Measurements from ENCODE around the gene SPEF1.

SPEF1 gene

DNA sequence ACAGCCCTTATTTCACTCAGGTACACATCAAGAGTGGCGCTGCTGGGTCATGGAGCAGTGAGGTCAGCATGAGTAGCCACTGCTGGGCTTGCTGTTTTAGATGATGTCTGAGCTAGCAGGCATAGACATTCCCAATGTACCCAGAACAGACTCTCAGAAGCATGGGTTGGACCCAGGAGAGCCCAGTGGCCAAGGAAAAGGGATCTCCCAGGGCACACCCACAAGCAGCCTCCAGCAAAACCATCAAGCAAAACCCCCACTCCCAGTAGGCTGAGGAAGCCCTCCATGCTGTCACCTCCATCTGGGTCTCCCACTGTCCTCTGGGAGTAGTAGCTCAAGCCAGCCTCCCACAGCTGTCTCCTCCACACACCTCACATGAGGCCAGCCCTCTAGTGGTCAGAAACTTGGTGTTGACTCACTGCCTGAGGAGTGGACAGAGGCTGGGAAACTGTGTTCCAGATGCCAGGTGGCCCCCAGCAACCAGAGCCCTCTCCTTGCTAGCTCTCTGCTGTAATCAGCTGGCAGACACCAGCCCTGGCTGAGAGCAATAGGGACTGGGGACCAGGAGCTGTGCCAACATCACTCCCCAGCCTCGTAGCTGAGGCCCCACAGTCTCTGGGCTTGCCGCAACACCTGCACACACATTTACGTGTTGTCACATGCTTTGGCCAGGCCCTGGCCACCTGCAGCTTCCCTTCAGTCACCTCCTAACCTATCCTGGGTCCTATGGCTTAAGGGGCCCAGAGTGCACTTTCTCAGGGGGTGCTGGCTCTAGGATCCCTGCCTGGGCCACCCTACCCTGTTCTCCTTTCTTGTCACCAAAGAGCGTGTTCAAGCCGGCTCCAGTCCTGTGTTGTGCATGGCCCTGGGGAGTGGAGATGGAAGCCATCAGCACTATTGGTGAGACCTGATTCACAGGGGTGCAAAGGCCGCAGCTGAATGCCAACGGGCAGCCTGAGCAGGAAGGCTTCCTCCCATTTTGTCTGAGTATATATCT lies 37.2 kb upstream of the SPEF1 start:
- Histone ChIP-seq H3K36me3 (ENCODE audit: insufficient read depth, low read length) (peaks cover 5% of the 10 kb centered on the region; the same call in 1 of the 2 replicates), H3K4me3 (ENCODE audit: low read length) (no peak overlapping the region), H3K27ac (ENCODE audit: low read depth, low read length) (no peak overlapping the region), H3K9ac (ENCODE audit: low read depth, low read length) (no peak overlapping the region), H3K9me3 (ENCODE audit: insufficient read depth, low read depth, low read length) (no peaks in the 10 kb centered on the region), H3K27me3 (ENCODE audit: insufficient read depth, low read length) (no peaks in the 10 kb centered on the region), H3K4me1 (ENCODE audit: insufficient read depth, low read length) (no peaks in the 10 kb centered on the region)
- 95% methylated on average over 8 of the region's 8 CpGs for WGBS

DNA sequence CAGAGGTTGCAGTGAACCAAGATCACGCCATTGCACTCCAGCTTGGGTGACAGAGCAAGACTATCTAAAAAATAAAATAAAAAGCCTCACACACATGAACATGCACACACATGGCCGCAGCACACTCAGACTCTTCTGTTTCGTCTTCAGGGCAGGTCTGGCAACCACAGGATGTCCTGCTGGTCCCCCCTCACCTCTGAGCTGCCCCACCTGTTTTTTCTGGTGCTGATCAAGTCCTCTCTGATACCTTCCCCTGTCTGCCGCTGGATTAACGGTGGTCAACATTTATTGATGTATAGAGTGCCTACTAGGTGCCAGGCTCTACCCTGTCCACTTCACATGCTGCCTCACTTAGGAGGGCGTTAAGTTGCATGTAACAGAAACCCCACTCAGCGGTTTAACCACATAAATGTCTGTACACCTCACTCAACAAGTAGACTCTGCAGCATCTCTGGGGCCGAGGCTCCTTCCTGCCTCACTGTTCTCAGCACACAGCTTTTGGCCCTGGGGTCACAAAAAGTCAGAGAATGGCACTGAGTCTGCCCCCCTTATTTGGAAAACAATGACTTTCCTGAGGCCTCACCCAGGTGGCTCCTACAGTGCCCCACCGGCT lies 34.6 kb upstream of the SPEF1 start:
- Histone ChIP-seq H3K9me3 (ENCODE audit: insufficient read depth, low read depth, low read length) (no peaks in the 10 kb centered on the region), H3K27ac (ENCODE audit: low read depth, low read length) (no peak overlapping the region), H3K9ac (ENCODE audit: low read depth, low read length) (no peak overlapping the region), H3K27me3 (ENCODE audit: insufficient read depth, low read length) (no peaks in the 10 kb centered on the region), H3K36me3 (ENCODE audit: insufficient read depth, low read length) (no peaks in the 10 kb centered on the region), H3K4me1 (ENCODE audit: insufficient read depth, low read length) (no peaks in the 10 kb centered on the region), H3K4me3 (ENCODE audit: low read length) (no peak overlapping the region)
- WGBS: 83% methylated on average over 9 of the region's 9 CpGs

DNA sequence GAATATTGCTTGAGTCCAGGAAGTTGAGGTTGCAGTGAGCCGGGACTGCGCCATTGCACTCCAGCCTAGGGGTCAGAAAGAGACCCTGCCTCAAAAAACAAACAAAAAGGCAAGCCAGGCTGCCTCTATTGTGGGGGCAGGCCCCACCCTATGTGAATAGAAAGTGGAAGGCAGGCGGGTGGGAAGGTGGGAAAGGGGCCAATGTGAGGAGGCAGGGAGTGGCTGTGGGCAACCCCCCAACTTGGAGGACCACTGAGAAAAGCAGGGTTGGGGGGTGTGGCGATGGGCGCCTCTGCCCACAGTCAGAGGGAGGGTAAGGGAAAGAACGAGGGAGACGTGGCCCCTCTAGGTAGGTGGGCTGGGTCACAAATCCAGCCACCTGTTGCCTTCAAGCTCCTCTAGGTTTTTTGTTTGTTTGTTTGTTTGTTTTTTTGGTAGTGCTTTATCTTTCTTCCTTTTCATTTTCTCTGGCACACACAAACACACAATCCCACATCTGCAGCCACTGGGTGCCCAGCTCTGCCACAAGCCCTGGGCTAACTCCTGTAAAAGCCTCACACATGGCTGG lies 33.8 kb upstream of the SPEF1 start:
- no peaks in the 10 kb centered on the region for H3K4me1 ChIP-seq (ENCODE audit: insufficient read depth, low read length)
- no peaks in the 10 kb centered on the region for H3K9me3 ChIP-seq (ENCODE audit: insufficient read depth, low read depth, low read length)
- no peak overlapping the region for H3K4me3 ChIP-seq (ENCODE audit: low read length)
- H3K27ac ChIP-seq (ENCODE audit: low read depth, low read length): no peak overlapping the region
- no peak overlapping the region for H3K9ac ChIP-seq (ENCODE audit: low read depth, low read length)
- H3K27me3 ChIP-seq (ENCODE audit: insufficient read depth, low read length): no peaks in the 10 kb centered on the region
- 86% methylated on average over 7 of the region's 7 CpGs for WGBS
- no peaks in the 10 kb centered on the region for H3K36me3 ChIP-seq (ENCODE audit: insufficient read depth, low read length)

DNA sequence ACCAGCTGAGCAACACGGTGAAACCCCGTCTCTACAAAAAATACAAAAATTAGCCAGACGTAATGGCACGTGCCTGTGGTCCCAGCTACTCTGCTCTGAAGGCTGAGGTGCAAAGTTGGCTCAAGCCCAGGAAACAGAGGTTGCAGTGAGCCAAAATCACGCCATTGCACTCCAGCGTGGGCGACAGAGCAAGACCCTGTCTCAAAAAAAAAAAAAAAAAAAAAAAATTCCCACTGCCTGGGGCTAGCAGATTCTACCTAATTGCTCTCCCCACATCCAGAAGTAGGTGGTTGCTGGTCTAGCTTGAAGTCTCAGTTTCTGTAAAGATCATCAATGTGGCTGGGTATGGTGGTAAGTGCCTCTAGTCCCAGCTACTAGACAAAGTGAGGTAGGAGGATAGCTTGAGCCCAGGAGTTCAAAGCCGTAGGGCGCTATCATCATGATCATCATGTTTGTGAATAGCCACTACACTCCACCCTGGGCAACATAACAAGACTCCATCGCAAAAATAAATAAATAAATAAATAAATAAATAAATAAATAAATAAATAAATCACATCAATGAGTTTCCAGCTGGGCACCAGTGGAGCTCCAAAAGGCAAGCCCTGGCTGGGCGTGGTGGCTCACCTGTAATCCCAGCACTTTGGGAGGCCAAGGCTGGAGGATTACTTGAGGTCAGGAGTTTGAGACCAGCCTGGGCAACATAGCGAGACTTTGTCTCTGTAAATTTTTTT lies 32.8 kb upstream of the SPEF1 start:
- no peaks in the 10 kb centered on the region for H3K27me3 ChIP-seq (ENCODE audit: insufficient read depth, low read length)
- H3K36me3 ChIP-seq (ENCODE audit: insufficient read depth, low read length): no peaks in the 10 kb centered on the region
- H3K4me3 ChIP-seq (ENCODE audit: low read length): no peak overlapping the region
- no peaks in the 10 kb centered on the region for H3K9me3 ChIP-seq (ENCODE audit: insufficient read depth, low read depth, low read length)
- WGBS: 94% methylated on average over 11 of the region's 12 CpGs
- no peaks in the 10 kb centered on the region for H3K4me1 ChIP-seq (ENCODE audit: insufficient read depth, low read length)
- H3K9ac ChIP-seq (ENCODE audit: low read depth, low read length): no peak overlapping the region
- H3K27ac ChIP-seq (ENCODE audit: low read depth, low read length): no peak overlapping the region

DNA sequence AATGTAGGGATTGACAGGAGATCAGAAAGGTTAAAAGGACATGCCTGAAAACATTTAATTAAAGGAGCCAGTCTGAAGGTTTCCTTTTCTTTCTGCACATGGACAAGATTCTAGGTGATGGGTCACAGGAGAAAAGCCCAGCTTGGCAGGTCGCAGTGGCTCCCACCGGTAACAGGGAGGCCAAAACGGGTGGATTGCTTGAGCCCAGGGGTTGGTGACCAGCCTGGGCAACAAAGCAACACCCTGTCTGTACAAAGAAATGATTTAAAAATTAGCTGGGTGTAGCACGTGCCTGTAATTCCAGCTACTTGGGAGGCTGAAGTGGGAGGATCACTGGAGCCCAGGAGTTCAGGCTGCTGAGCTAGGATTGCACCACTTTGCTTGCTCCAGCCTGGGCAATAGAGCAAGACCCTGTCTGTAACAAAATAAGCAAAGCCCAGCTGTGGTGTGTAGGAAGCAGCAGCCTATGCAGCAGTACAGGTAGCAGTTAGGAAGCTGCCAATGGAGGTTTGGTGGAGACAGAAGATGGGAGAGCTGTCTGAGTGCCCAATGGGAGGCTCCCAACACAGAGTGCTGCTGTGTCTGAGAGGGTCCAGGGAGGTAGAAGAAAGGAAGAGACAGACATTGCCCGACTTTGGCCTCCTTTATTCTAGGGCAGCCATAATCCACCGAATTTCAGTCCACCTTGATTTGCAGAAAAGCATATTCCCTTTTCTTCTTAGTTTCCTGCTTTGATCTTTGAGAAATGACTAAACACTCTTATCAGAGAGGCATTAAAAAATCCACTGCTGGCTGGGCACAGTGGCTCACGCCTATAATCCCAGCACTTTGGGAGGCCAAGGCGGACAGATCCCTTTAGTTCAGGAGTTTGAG lies 32.0 kb upstream of the SPEF1 start:
- no peaks in the 10 kb centered on the region for H3K4me1 ChIP-seq (ENCODE audit: insufficient read depth, low read length)
- no peak overlapping the region for H3K27ac ChIP-seq (ENCODE audit: low read depth, low read length)
- 88% methylated on average over 8 of the region's 8 CpGs for WGBS

DNA sequence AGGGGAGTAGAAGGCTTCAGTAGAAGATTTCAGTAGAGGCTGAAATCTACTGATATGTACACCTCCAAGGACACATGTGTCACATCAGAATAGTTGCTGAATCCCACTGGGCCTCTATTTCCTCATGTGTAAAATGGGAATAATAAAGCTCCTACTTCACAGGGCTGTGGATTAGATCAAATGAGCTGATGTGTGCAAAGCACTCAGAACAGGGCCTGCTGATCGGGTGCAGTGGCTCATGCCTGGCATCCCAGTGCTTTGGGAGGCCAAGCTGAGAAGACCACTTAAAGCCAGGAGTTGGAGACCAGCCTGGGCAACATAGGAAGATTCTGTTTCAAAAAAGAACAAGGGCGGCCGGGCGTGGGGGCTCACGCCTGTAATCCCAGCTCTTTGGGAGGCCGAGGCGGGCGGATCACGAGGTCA lies 31.0 kb upstream of the SPEF1 start:
- Histone ChIP-seq H3K27ac (ENCODE audit: low read depth, low read length) (no peak overlapping the region), H3K27me3 (ENCODE audit: insufficient read depth, low read length) (no peaks in the 10 kb centered on the region), H3K9ac (ENCODE audit: low read depth, low read length) (no peak overlapping the region), H3K9me3 (ENCODE audit: insufficient read depth, low read depth, low read length) (no peaks in the 10 kb centered on the region), H3K36me3 (ENCODE audit: insufficient read depth, low read length) (no peaks in the 10 kb centered on the region), H3K4me3 (ENCODE audit: low read length) (no peak overlapping the region), H3K4me1 (ENCODE audit: insufficient read depth, low read length) (peaks cover 7% of the 10 kb centered on the region)
- 97% methylated on average over 9 of the region's 9 CpGs for WGBS

More for the DNA sequence above, 32.0 kb upstream of the SPEF1 start:
- Histone ChIP-seq H3K4me3 (ENCODE audit: low read length) (no peak overlapping the region), H3K9ac (ENCODE audit: low read depth, low read length) (no peak overlapping the region), H3K36me3 (ENCODE audit: insufficient read depth, low read length) (no peaks in the 10 kb centered on the region), H3K27me3 (ENCODE audit: insufficient read depth, low read length) (no peaks in the 10 kb centered on the region), H3K9me3 (ENCODE audit: insufficient read depth, low read depth, low read length) (no peaks in the 10 kb centered on the region)

DNA sequence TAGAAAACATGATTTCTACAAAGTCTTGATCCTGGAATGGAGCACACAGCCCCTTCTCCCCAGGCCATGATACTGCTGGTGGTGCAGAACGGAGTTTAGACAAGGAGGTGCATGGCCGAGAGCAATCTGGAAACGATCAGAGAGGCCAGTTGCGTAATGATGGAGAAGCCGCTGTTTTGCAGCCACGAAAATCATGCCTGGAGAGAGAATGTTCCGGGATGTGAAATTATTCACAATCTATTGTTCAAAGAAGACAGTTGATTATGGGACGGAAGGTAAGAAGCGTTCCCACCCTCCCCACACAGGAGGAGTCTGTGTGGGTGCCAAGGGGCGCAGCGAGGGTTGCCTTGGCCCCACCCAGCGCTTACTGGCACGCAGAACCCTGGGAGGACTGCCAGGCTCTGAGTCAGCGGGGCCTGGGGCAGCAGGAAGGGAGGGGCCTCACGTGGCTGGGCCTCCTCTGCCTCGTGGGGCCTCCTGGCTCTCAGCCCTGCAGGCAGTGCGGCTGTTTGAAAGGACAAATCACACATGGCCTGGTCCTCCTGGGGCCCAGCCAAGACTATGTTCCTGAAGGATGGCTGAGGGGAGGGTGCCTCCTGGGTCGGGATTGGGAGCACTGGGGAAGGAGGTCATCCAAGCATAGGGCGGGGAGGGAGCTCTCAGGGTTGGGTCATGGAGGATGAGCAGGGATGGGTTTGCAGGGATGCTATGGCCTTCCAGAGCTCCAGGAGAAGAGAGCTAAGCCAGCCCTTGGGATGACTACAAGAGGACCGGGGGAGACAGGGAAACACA lies 30.4 kb upstream of the SPEF1 start:
- Histone ChIP-seq H3K27ac (ENCODE audit: low read depth, low read length) (no peak overlapping the region), H3K36me3 (ENCODE audit: insufficient read depth, low read length) (no peaks in the 10 kb centered on the region), H3K4me1 (ENCODE audit: insufficient read depth, low read length) (peaks cover 13% of the 10 kb centered on the region), H3K9me3 (ENCODE audit: insufficient read depth, low read depth, low read length) (no peaks in the 10 kb centered on the region), H3K27me3 (ENCODE audit: insufficient read depth, low read length) (no peaks in the 10 kb centered on the region), H3K9ac (ENCODE audit: low read depth, low read length) (no peak overlapping the region), H3K4me3 (ENCODE audit: low read length) (no peak overlapping the region)
- WGBS: 77% methylated on average over 19 of the region's 20 CpGs

DNA sequence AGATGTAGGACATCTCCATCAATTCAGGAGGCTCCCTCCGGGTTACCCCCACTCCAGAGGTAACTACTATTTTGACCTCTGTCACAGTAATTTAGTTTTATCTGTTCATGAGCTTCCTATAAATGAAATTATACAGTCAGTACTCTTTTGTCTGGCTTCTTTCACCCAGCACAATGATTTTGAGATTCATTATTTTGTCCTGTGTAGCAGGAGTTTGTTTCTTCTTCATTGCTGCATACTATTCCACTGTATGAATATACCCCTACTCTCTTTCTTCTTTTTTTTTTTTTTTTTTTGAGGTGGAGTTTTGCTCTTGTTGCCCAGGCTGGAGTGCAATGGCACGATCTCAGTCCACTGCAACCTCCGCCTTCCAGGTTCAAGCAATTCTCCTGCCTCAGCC lies 27.3 kb upstream of the SPEF1 start:
- Histone ChIP-seq H3K4me1 (ENCODE audit: insufficient read depth, low read length) (peaks cover 22% of the 10 kb centered on the region), H3K27ac (ENCODE audit: low read depth, low read length) (no peak overlapping the region), H3K9me3 (ENCODE audit: insufficient read depth, low read depth, low read length) (no peaks in the 10 kb centered on the region), H3K36me3 (ENCODE audit: insufficient read depth, low read length) (peaks cover 16% of the 10 kb centered on the region), H3K9ac (ENCODE audit: low read depth, low read length) (no peak overlapping the region), H3K4me3 (ENCODE audit: low read length) (no peak overlapping the region), H3K27me3 (ENCODE audit: insufficient read depth, low read length) (no peaks in the 10 kb centered on the region)
- 94% methylated on average over 3 of the region's 3 CpGs for WGBS

DNA sequence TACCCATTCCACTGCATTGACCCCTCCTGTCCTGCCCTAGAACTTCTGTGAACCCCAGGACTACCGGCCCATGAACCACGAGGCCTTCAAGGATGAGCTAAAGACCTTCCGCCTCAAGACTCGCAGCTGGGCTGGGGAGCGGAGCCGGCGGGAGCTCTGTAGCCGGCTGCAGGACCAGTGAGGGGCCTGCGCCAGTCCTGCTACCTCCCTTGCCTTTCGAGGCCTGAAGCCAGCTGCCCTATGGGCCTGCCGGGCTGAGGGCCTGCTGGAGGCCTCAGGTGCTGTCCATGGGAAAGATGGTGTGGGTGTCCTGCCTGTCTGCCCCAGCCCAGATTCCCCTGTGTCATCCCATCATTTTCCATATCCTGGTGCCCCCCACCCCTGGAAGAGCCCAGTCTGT lies 23.5 kb upstream of the SPEF1 start:
- Histone ChIP-seq H3K27ac (ENCODE audit: low read depth, low read length) (no peak overlapping the region), H3K9me3 (ENCODE audit: insufficient read depth, low read depth, low read length) (no peaks in the 10 kb centered on the region), H3K4me3 (ENCODE audit: low read length) (no peak overlapping the region), H3K27me3 (ENCODE audit: insufficient read depth, low read length) (no peaks in the 10 kb centered on the region), H3K36me3 (ENCODE audit: insufficient read depth, low read length) (peaks cover 41% of the 10 kb centered on the region), H3K4me1 (ENCODE audit: insufficient read depth, low read length) (peaks cover 33% of the 10 kb centered on the region), H3K9ac (ENCODE audit: low read depth, low read length) (no peak overlapping the region)
- 94% methylated on average over 11 of the region's 11 CpGs for WGBS

All from HUES64 (cell line).